GM21619 (cell line): ENCODE results near the gene USF3.

Source experiments
- ATAC-seq: cut with Tn5 transposase; IDR thresholded peaks from one replicate; pipeline ENCODE4 v1.9.1; 2021; ENCODE audit not compliant: unreplicated experiment

Gene USF3

GRCh38 chr3:113614402-113614801 lies 82.0 kb downstream of the USF3 start:
- ATAC-seq: no peak

- no peak for ATAC-seq
Measured at GRCh38 chr3:113607219-113607596, 89.2 kb downstream of the USF3 start.

- ATAC-seq: peak; percentile 98
Measured at GRCh38 chr3:113606539-113607218, 89.8 kb downstream of the USF3 start.

GRCh38 chr3:113602836-113603235 lies 93.6 kb downstream of the USF3 start:
- no peak for ATAC-seq

- no peak for ATAC-seq
Measured at GRCh38 chr3:113602256-113602655, 94.2 kb downstream of the USF3 start.

- no peak for ATAC-seq
Measured at GRCh38 chr3:113601240-113601639, 95.2 kb downstream of the USF3 start.

- no peak for ATAC-seq
Measured at GRCh38 chr3:113600418-113601182, 95.8 kb downstream of the USF3 start.
